Measurements from ENCODE around the gene S100PBP. TPM values are rescaled to one million over a fixed set of nuclear protein-coding genes. Genes with fewer than 3 reads are reported as not detected.
A peak's percentile ranks its signal among the peaks of the same experiment; 100 is the strongest.
"Not testable (repeated sequence)": the region's sequence is repeated elsewhere in the genome, so short reads cannot be mapped to it uniquely, and the experiment has no call there.

S100PBP gene
- total and polyA plus RNA-seq, 2 donors = 24.6 to 29.1 TPM

DNA sequence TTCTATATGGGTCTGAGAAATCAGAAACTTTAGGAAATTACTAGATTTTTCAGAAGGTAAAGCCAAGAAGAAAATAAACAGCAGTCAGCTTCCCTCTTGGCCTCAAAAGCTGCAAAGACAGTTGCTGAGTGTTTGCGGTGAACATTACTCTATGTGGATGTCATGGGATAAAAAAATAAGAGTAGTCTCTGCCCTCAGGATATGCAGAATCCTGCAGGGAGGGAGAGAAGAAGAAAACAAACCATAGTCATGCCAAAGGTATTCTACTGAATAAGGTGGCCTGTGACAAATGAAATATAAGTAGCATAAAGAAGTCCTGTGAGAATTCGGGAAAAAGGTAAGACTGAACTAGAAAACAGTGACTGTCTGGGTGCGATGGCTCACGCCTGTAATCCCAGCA lies 19.3 kb upstream of the S100PBP start:
- Histone ChIP-seq H3K27ac (ENCODE audit: low read depth in 1 of 2, low read length in 1 of 2) (no peak overlapping the region), H3K9me3 (ENCODE audit: control insufficient read depth in 2 of 2, insufficient read depth in 1 of 2, low read length in 1 of 2) (no peaks in the 10 kb centered on the region), H3K4me1 (ENCODE audit: control insufficient read depth in 2 of 2, insufficient read depth in 2 of 2, low read length in 2 of 2) (peaks cover 0 to 5% of the 10 kb centered on the region in 2 donors), H3K36me3 (ENCODE audit: control insufficient read depth in 2 of 2, insufficient read depth in 2 of 2, low read length in 1 of 2) (peaks cover 12 to 56% of the 10 kb centered on the region in 2 donors), H3K4me3 (ENCODE audit: low read length in 2 of 2) (no peak overlapping the region), H3K27me3 (ENCODE audit: control insufficient read depth in 2 of 2, insufficient read depth in 1 of 2, low read length in 1 of 2) (no peaks in the 10 kb centered on the region)
- DNase-seq (ENCODE audit: low read depth in 6 of 9, low spot score in 9 of 9) = no peak
- 98% methylated on average over 4 of the region's 4 CpGs for WGBS

DNA sequence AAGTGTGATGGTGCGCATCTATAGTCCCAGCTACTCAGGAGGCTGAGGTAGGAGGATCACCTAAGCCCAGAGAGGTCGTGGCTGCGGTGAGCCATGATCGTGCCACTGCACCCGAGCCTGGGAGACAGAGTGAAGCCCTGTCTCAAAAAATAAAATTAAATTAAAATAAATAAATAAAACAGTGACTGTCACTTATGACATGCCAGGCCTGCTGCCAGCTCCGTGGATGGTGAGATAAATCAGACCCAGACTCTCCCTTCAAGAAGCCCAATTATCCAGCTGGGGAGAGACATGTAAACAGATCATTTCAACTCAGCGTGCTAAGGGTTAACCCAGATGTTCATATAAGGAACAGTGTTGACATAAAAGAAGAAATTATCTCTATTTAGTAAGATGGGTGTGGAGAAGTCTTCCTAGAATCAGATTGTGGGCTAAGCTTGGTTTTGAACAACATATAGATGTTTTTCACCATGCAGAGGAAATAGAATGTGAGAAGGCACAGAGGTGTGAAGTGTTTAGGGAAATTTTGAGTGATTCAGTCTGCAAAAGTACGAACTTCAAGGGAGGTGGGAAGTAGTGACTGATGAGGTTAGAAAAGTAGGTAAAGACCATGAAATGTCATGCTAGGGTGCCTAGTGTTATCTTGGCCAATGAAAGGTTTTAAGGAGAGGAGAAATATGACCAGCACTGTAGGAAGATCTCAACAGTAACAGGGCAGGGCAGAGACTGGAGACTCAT lies 18.6 kb upstream of the S100PBP start:
- DNase-seq (ENCODE audit: low read depth in 6 of 9, low spot score in 9 of 9) = peak in 3 of 9 donors; percentile 5 to 49 (median 18)
- no peaks in the 10 kb centered on the region for H3K9me3 ChIP-seq (ENCODE audit: control insufficient read depth in 2 of 2, insufficient read depth in 1 of 2, low read length in 1 of 2)
- H3K36me3 ChIP-seq (ENCODE audit: control insufficient read depth in 2 of 2, insufficient read depth in 2 of 2, low read length in 1 of 2) = peaks cover 12 to 52% of the 10 kb centered on the region in 2 donors
- no peak overlapping the region for H3K4me3 ChIP-seq (ENCODE audit: low read length in 2 of 2)
- no peaks in the 10 kb centered on the region for H3K27me3 ChIP-seq (ENCODE audit: control insufficient read depth in 2 of 2, insufficient read depth in 1 of 2, low read length in 1 of 2)
- H3K4me1 ChIP-seq (ENCODE audit: control insufficient read depth in 2 of 2, insufficient read depth in 2 of 2, low read length in 2 of 2) = peaks cover 0 to 5% of the 10 kb centered on the region in 2 donors
- 96% methylated on average over 8 of the region's 8 CpGs for WGBS
- H3K27ac ChIP-seq (ENCODE audit: low read depth in 1 of 2, low read length in 1 of 2) = no peak overlapping the region

DNA sequence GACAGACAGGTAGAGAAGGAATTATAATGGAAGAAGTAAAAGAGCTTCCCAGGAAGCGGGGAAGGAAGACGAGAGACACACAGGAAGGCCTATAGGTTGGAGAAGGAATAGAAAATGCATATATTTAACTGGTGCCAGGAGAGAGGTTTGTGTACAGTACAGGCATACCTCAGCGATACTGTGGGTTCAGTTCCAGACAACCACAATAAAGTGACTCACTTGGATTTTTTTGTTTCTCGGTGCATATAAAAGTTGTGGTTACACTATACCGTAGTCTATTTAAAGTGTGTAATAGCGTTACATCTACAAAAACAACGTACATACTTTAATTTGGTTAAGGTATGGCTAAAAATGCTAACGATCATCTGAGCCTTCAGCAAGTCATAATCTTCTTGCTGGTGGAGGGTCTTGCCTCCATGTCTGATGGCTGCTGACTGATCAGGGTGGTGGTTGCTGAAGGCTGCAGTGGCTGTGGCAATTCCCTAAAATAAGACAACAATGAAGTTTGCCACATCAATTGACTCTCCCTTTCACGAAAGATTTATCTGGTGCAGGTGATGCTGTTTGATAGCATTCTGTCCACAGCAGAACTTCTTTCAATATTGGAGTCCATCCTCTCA lies 16.2 kb upstream of the S100PBP start:
- WGBS = 29% methylated on average over 9 of the region's 9 CpGs
- H3K9me3 ChIP-seq (ENCODE audit: control insufficient read depth in 2 of 2, insufficient read depth in 1 of 2, low read length in 1 of 2) = peaks cover 0 to 1% of the 10 kb centered on the region in 2 donors
- no peak overlapping the region for H3K27ac ChIP-seq (ENCODE audit: low read depth in 1 of 2, low read length in 1 of 2)
- peaks cover 0 to 5% of the 10 kb centered on the region in 2 donors for H3K4me1 ChIP-seq (ENCODE audit: control insufficient read depth in 2 of 2, insufficient read depth in 2 of 2, low read length in 2 of 2)
- no peak overlapping the region for H3K4me3 ChIP-seq (ENCODE audit: low read length in 2 of 2)
- peak in 2 of 9 donors; percentile 15 to 51 for DNase-seq (ENCODE audit: low read depth in 6 of 9, low spot score in 9 of 9)
- H3K36me3 ChIP-seq (ENCODE audit: control insufficient read depth in 2 of 2, insufficient read depth in 2 of 2, low read length in 1 of 2) = peaks cover 21 to 54% of the 10 kb centered on the region in 2 donors
- H3K27me3 ChIP-seq (ENCODE audit: control insufficient read depth in 2 of 2, insufficient read depth in 1 of 2, low read length in 1 of 2) = no peaks in the 10 kb centered on the region

DNA sequence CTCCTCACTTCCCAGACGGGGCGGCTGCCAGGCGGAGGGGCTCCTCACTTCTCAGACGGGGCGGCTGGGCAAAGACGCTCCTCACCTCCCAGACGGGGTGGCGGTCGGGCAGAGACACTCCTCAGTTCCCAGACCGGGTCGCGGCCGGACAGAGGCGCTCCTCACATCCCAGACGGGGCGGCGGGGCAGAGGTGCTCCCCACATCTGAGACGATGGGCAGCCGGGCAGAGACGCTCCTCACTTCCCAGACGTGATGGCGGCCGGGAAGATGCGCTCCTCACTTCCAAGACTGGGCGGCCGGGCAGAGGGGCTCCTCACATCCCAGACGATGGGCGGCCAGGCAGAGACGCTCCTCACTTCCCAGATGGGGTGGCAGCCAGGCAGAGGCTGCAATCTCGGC lies 13.0 kb upstream of the S100PBP start:
- peaks cover 20 to 60% of the 10 kb centered on the region in 2 donors for H3K36me3 ChIP-seq (ENCODE audit: control insufficient read depth in 2 of 2, insufficient read depth in 2 of 2, low read length in 1 of 2)
- not testable (repeated sequence) for H3K4me3 ChIP-seq (ENCODE audit: low read length in 2 of 2); DNase-seq (ENCODE audit: low read depth in 6 of 9, low spot score in 9 of 9); H3K27me3 ChIP-seq (ENCODE audit: control insufficient read depth in 2 of 2, insufficient read depth in 1 of 2, low read length in 1 of 2); H3K27ac ChIP-seq (ENCODE audit: low read depth in 1 of 2, low read length in 1 of 2); H3K9me3 ChIP-seq (ENCODE audit: control insufficient read depth in 2 of 2, insufficient read depth in 1 of 2, low read length in 1 of 2); H3K4me1 ChIP-seq (ENCODE audit: control insufficient read depth in 2 of 2, insufficient read depth in 2 of 2, low read length in 2 of 2)
- 98% methylated on average over 29 of the region's 30 CpGs for WGBS

DNA sequence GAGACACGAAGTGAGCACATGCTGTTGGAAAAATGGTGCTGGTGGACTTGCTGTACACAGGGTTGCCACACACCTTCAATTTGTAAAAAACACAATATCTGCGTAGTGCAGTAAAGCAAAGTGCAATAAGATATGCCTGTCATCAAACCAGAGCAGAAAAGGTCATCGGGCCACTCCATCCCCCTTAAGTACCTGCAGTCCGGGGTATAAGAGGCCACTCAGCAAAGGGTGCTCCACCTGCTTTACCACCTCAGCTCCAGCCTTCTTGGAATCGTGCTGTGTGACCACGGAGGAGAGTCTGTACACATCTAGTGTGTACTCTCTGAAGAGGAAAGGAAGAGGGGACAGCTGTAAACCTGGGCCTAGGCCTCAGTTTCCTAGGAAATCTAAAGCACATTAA lies 11.2 kb upstream of the S100PBP start:
- DNase-seq (ENCODE audit: low read depth in 6 of 9, low spot score in 9 of 9) = no peak
- peaks cover 0 to 2% of the 10 kb centered on the region in 2 donors for H3K4me1 ChIP-seq (ENCODE audit: control insufficient read depth in 2 of 2, insufficient read depth in 2 of 2, low read length in 2 of 2)
- peaks cover 29 to 64% of the 10 kb centered on the region in 2 donors for H3K36me3 ChIP-seq (ENCODE audit: control insufficient read depth in 2 of 2, insufficient read depth in 2 of 2, low read length in 1 of 2)
- H3K4me3 ChIP-seq (ENCODE audit: low read length in 2 of 2) = no peak overlapping the region
- H3K27ac ChIP-seq (ENCODE audit: low read depth in 1 of 2, low read length in 1 of 2) = no peak overlapping the region
- peaks cover 0 to 1% of the 10 kb centered on the region in 2 donors for H3K9me3 ChIP-seq (ENCODE audit: control insufficient read depth in 2 of 2, insufficient read depth in 1 of 2, low read length in 1 of 2)
- H3K27me3 ChIP-seq (ENCODE audit: control insufficient read depth in 2 of 2, insufficient read depth in 1 of 2, low read length in 1 of 2) = no peaks in the 10 kb centered on the region
- 98% methylated on average over 6 of the region's 6 CpGs for WGBS

DNA sequence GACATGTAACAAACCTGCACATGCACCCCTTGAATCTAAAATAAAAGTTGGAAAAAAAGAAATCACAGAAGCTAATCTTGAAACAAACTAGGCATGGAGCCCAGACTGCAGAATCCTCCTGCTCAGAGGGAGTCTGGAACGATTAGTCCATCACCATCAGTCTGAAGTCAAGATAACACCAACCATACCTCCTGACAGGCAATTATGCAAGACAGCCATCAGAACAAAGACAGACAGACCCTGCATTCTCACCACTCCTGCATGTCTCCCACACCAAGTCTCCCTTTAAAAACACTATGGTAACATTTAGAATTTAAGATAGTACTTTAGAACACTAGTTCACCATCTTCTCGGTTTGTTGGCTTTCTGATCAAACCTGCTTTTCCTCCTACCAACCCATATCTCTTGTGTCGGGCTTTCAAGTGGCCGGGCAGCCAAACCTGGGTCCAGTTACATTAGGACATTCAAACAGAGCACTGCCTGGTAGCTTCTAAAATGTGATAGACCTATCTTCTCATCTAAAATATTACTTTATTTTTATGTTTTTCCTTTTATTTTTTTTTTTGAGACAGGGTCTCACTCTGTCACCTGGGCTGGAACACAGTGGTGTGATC lies 10.4 kb upstream of the S100PBP start:
- peaks cover 29 to 67% of the 10 kb centered on the region in 2 donors for H3K36me3 ChIP-seq (ENCODE audit: control insufficient read depth in 2 of 2, insufficient read depth in 2 of 2, low read length in 1 of 2)

DNA sequence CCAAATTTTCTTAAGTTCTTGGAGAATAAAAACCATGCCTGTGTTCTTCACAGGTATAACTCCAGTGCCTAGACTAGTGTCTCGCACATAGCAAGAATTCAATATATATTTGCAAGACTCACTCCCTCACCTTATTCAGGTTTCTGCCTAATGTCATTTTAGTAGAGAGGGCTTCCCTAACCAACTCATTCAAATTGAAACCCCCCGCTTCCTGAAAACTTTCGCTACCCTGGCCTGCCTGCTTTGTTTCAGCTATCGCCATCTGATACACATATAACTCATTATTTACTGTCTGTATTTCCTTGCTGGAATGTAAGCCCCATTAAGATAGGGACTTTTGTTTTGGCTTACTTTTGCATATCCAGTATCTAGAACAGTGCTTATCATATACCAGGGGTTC lies 8.9 kb upstream of the S100PBP start:
- H3K9me3 ChIP-seq (ENCODE audit: control insufficient read depth in 2 of 2, insufficient read depth in 1 of 2, low read length in 1 of 2) = peaks cover 0 to 1% of the 10 kb centered on the region in 2 donors
- no peak for DNase-seq (ENCODE audit: low read depth in 6 of 9, low spot score in 9 of 9)
- no peak overlapping the region for H3K4me3 ChIP-seq (ENCODE audit: low read length in 2 of 2)
- H3K36me3 ChIP-seq (ENCODE audit: control insufficient read depth in 2 of 2, insufficient read depth in 2 of 2, low read length in 1 of 2) = peaks cover 29 to 64% of the 10 kb centered on the region in 2 donors
- H3K27me3 ChIP-seq (ENCODE audit: control insufficient read depth in 2 of 2, insufficient read depth in 1 of 2, low read length in 1 of 2) = no peaks in the 10 kb centered on the region
- WGBS = over 99% methylated on average over 4 of the region's 4 CpGs
- no peaks in the 10 kb centered on the region for H3K4me1 ChIP-seq (ENCODE audit: control insufficient read depth in 2 of 2, insufficient read depth in 2 of 2, low read length in 2 of 2)
- no peak overlapping the region for H3K27ac ChIP-seq (ENCODE audit: low read depth in 1 of 2, low read length in 1 of 2)

More for the DNA sequence above, 10.4 kb upstream of the S100PBP start:
- H3K9me3 ChIP-seq (ENCODE audit: control insufficient read depth in 2 of 2, insufficient read depth in 1 of 2, low read length in 1 of 2) = peaks cover 0 to 1% of the 10 kb centered on the region in 2 donors
- H3K4me3 ChIP-seq (ENCODE audit: low read length in 2 of 2) = no peak overlapping the region
- H3K4me1 ChIP-seq (ENCODE audit: control insufficient read depth in 2 of 2, insufficient read depth in 2 of 2, low read length in 2 of 2) = no peaks in the 10 kb centered on the region
- H3K27me3 ChIP-seq (ENCODE audit: control insufficient read depth in 2 of 2, insufficient read depth in 1 of 2, low read length in 1 of 2) = no peaks in the 10 kb centered on the region
- no peak for DNase-seq (ENCODE audit: low read depth in 6 of 9, low spot score in 9 of 9)
- no peak overlapping the region for H3K27ac ChIP-seq (ENCODE audit: low read depth in 1 of 2, low read length in 1 of 2)
- 95% methylated on average over 4 of the region's 4 CpGs for WGBS

DNA sequence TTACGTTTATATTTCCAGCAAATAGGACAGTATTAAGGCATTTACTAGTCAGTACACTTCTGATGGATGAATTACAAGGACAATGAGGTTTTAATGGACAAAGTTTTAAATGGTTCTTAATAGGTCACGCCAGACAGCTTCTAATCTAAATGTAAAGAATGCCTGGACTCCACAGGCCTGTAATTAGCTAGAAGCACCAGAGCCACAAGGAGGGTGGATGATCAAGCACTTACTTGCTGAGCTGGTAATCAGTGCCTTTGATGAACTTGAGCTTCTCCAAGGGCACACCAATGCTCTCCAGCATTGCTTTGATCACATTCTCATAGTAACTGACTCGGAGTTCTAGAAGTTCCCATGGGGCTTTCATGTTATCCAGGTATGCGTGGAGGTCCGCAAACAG lies 7.1 kb upstream of the S100PBP start:
- H3K27ac ChIP-seq (ENCODE audit: low read depth in 1 of 2, low read length in 1 of 2) = no peak overlapping the region
- no peaks in the 10 kb centered on the region for H3K9me3 ChIP-seq (ENCODE audit: control insufficient read depth in 2 of 2, insufficient read depth in 1 of 2, low read length in 1 of 2)
- no peak for DNase-seq (ENCODE audit: low read depth in 6 of 9, low spot score in 9 of 9)
- 97% methylated on average over 5 of the region's 5 CpGs for WGBS
- peaks cover 24 to 60% of the 10 kb centered on the region in 2 donors for H3K36me3 ChIP-seq (ENCODE audit: control insufficient read depth in 2 of 2, insufficient read depth in 2 of 2, low read length in 1 of 2)
- H3K27me3 ChIP-seq (ENCODE audit: control insufficient read depth in 2 of 2, insufficient read depth in 1 of 2, low read length in 1 of 2) = no peaks in the 10 kb centered on the region
- H3K4me3 ChIP-seq (ENCODE audit: low read length in 2 of 2) = no peak overlapping the region
- H3K4me1 ChIP-seq (ENCODE audit: control insufficient read depth in 2 of 2, insufficient read depth in 2 of 2, low read length in 2 of 2) = no peaks in the 10 kb centered on the region

DNA sequence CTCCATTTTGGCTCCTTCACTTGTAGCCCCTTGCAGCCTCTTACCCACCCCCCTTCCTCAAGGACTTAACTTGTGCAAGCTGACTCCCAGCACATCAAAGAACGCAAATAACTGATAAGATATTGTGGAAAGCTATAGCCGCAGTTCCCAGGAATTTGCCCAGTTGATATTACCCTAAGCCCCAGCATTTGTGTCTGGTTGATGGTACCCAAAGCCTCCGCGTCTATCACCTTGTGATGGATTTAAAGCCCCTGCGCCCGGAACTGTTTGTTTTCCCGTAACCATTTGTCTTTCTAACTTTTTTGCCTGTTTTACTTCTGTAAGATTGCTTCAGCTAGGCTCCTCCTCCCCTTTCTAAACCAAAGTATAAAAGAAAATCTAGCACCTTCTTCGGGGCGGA lies 6.2 kb upstream of the S100PBP start:
- DNase-seq (ENCODE audit: low read depth in 6 of 9, low spot score in 9 of 9) = no peak
- peaks cover 3 to 6% of the 10 kb centered on the region in 2 donors for H3K4me1 ChIP-seq (ENCODE audit: control insufficient read depth in 2 of 2, insufficient read depth in 2 of 2, low read length in 2 of 2)
- H3K27ac ChIP-seq (ENCODE audit: low read depth in 1 of 2, low read length in 1 of 2) = no peak overlapping the region
- H3K36me3 ChIP-seq (ENCODE audit: control insufficient read depth in 2 of 2, insufficient read depth in 2 of 2, low read length in 1 of 2) = peaks cover 17 to 53% of the 10 kb centered on the region in 2 donors
- no peak overlapping the region for H3K4me3 ChIP-seq (ENCODE audit: low read length in 2 of 2)
- no peaks in the 10 kb centered on the region for H3K27me3 ChIP-seq (ENCODE audit: control insufficient read depth in 2 of 2, insufficient read depth in 1 of 2, low read length in 1 of 2)
- WGBS = 98% methylated on average over 9 of the region's 9 CpGs
- no peaks in the 10 kb centered on the region for H3K9me3 ChIP-seq (ENCODE audit: control insufficient read depth in 2 of 2, insufficient read depth in 1 of 2, low read length in 1 of 2)

Data from thymus (tissue), 11 donors.